Embryonic facial prominence (tissue), 1 donor: ENCODE results near the gene EID1.
"Not testable (repeated sequence)": the region's sequence is repeated elsewhere in the genome, so short reads cannot be mapped to it uniquely, and the experiment has no call there.

Source experiments
- DNase-seq: peaks from one replicate; pipeline ENCODE4 v3.0.0-alpha.2; 2016; ENCODE audit errors: extremely low spot score

Gene EID1

GRCh38 chr15:48910554-48910953 lies 32.6 kb downstream of the EID1 start:
- DNase-seq = not testable (repeated sequence)

- no peak for DNase-seq
Observed at GRCh38 chr15:48913141-48913540, 35.2 kb downstream of the EID1 start.

DNA sequence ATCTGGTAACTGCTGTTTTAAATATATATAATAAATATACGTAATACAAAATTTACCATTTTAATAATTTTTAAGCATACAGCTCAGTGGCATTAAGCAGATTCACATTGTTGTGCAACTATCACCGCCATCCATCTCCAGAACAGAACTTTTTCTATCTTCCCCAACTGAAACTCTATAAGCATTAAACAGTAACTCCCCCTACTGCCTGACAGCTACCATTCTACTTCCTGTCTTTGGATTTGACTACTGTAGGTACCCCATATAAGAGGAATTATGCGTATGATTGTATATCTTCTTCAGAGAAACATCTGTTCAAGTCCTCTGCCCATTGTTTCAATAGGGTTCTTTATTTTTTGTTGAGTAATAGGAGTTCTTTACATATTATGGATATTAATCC lies 36.8 kb downstream of the EID1 start:
- no peak for DNase-seq

DNA sequence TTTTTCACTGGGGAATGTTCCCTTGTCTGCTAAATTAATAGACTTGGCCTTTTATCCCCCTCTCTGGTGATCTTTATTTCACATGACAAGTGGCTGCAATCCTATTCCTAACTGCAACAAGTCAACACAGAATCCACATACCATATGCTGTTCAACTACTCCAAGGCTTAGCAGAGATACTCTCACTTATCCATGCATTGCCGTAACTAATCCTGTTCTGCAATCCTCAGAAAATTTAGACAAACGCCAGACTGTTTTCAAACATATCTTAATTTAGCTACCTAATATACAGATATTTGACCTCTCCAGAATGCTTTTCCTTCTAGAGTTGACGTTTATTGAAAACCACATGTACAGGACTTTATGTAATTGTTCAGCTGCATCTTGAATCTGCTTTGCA lies 37.9 kb downstream of the EID1 start:
- no peak for DNase-seq

DNA sequence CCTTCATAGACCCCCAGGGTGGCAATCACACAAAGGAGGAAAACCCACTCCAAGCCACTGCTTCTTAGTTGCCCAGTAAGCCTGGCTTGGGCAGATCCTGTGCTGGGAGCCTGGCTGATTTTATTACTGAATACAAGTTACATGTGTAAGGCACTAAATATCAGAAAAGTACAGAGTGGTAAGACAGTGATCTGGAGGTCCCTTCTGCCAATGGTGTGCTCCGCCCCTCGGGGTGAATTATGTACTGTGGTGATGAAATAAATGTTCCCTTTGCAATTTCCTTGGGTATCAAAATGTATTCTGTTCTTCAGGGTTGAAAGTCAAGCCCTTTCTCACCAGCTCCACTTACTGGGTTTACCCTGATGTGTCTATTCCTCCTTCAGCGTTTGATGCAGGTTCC lies 38.8 kb downstream of the EID1 start:
- DNase-seq = no peak

GRCh38 chr15:48922046-48922445 lies 44.1 kb downstream of the EID1 start:
- DNase-seq = no peak

GRCh38 chr15:48924528-48925393 lies 46.8 kb downstream of the EID1 start:
- no peak for DNase-seq

DNA sequence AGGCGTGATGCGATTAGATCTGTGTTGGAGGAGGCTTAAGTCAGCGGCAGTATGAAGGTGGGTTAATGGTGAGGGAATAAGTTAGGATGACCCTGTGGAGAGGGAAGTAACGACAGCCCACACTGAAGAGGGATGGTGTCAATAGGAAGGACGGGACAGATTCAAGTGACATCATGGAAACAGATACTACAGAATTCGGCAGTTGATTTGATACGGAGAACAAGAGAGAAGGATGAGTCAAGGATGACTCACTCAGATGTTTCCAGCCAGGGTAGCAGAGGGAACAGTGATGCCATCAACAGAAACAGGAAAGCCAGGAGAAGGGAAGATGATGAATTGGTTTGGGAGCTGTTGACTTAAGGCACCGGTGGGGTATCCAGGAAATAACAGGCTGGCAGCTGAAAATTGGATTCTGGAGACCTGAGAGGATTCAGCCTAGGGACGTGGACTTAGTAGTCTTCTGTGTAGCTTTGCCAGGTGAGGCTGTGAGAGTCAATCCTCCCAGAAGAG lies 47.8 kb downstream of the EID1 start:
- no peak for DNase-seq

- DNase-seq = no peak
Observed at GRCh38 chr15:48928877-48929538, 51.1 kb downstream of the EID1 start.

- DNase-seq = no peak
Observed at GRCh38 chr15:48929661-48930060, 51.7 kb downstream of the EID1 start.
